ENCODE measurements around the gene LAPTM5.

DNA sequence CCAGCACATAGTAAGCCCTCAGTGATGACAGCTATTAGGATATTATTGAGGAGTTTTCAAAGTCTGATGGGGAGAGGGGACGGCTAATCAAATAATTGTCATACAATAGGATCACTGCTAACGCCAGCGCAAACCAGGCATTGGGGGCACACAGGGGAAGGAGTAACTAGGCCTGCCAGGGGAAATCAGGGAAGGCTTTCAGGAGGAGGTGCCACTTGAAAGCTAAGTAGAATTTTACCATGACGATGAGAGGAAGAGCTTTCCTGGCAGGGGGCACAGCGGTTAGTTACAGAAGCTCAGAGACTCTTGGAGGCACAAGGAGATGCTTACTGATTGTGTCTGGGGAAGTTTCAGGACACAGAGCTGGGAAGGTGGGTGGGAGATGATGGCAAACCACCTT lies 47.2 kb upstream of the LAPTM5 start:
- TF ChIP-seq, protein P1, sequence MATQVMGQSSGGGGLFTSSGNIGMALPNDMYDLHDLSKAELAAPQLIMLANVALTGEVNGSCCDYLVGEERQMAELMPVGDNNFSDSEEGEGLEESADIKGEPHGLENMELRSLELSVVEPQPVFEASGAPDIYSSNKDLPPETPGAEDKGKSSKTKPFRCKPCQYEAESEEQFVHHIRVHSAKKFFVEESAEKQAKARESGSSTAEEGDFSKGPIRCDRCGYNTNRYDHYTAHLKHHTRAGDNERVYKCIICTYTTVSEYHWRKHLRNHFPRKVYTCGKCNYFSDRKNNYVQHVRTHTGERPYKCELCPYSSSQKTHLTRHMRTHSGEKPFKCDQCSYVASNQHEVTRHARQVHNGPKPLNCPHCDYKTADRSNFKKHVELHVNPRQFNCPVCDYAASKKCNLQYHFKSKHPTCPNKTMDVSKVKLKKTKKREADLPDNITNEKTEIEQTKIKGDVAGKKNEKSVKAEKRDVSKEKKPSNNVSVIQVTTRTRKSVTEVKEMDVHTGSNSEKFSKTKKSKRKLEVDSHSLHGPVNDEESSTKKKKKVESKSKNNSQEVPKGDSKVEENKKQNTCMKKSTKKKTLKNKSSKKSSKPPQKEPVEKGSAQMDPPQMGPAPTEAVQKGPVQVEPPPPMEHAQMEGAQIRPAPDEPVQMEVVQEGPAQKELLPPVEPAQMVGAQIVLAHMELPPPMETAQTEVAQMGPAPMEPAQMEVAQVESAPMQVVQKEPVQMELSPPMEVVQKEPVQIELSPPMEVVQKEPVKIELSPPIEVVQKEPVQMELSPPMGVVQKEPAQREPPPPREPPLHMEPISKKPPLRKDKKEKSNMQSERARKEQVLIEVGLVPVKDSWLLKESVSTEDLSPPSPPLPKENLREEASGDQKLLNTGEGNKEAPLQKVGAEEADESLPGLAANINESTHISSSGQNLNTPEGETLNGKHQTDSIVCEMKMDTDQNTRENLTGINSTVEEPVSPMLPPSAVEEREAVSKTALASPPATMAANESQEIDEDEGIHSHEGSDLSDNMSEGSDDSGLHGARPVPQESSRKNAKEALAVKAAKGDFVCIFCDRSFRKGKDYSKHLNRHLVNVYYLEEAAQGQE (IDR thresholded peaks at IDR 0.05; ENCODE audit: insufficient read depth in 1 of 2, low read depth in 2 of 2, low read length in 2 of 2): no peak
- no peak for TF ChIP-seq TAF1 (IDR thresholded peaks at IDR 0.05; ENCODE audit: borderline replicate concordance, insufficient read depth, low read length)
- no peak for TF ChIP-seq POLR2AphosphoS5 (IDR thresholded peaks at IDR 0.05; ENCODE audit: low read depth, low read length)
